Testis (tissue), 3 donors: ENCODE results near the gene SBF1. TPM values are rescaled to one million over a fixed set of nuclear protein-coding genes. Genes with fewer than 3 reads are reported as not detected.
A peak's percentile ranks its signal among the peaks of the same experiment; 100 is the strongest.

ENCODE experiments used
- DNase-seq: peaks from one replicate; pipeline ENCODE4 v3.0.0-alpha.2; 2019
- H3K27ac ChIP-seq, 2 donors: fragments of 200-600 bp; sonication (generic); one replicate each; pipeline ENCODE4 v1.5.1; 2019
- H3K27me3 ChIP-seq: fragments of 200-600 bp; sonication (generic); one replicate; pipeline ENCODE4 v1.5.1; 2019
- H3K36me3 ChIP-seq: fragments of 200-600 bp; sonication (generic); one replicate; pipeline ENCODE4 v1.5.1; 2017; ENCODE audit warnings: low read depth; ENCODE audit errors: missing control alignments
- H3K4me1 ChIP-seq: fragments of 200-600 bp; sonication (generic); one replicate; pipeline ENCODE4 v1.5.1; 2019
- H3K4me3 ChIP-seq, 2 donors: fragments of 200-600 bp; sonication (generic); one replicate each; pipeline ENCODE4 v1.5.1; 2017 to 2019
- H3K9me3 ChIP-seq: fragments of 200-600 bp; sonication (generic); one replicate; pipeline ENCODE4 v1.5.1; 2017
- CTCF ChIP-seq, 3 experiments: fragments of 450-650 bp in 2 of 3; fragments of 200-600 bp in 1 of 3; sonication (generic) in 1 of 3; IDR thresholded peaks; one replicate each; pipeline ENCODE4 v1.5.1; 2016 to 2019; ENCODE audit warnings: antibody characterized with exemption in 3 of 3, mild to moderate bottlenecking in 2 of 3, moderate library complexity in 1 of 3
- POLR2A ChIP-seq: fragments of 450-650 bp; IDR thresholded peaks from one replicate; pipeline ENCODE4 v1.6.1; 2017; ENCODE audit warnings: antibody characterized with exemption, mild to moderate bottlenecking, moderate library complexity
- WGBS, 2 donors: methylation state at CpG; one replicate each; pipeline ENCODE4 v1.1.5; 2018; 5-methylcytosine and 5-hydroxymethylcytosine counted together
- intact Hi-C: fragments of 100-400 bp; cut with DNase I; formaldehyde crosslinking; loops from one replicate; pipeline ENCODE4 v1.15.1; 2023; ENCODE audit warnings: low total_unique reads
- polyA plus RNA-seq: library from polyadenylated mRNA; stranded (reverse); fragments of 350-450 nt; fragmentation: Illumina TruSeq; extraction: RNeasy Lipid Tissue Mini Kit (QIAGEN cat#74804); gene quantifications from one replicate; pipeline ENCODE4 v1.2.3, GENCODE V29; 2014; ENCODE audit warnings: low read depth, low replicate concordance; ENCODE audit not compliant: insufficient read depth
- total RNA-seq, 2 donors: library from RNA; depleted of rRNA; stranded (reverse); fragments of >200 nt; gene quantifications; one replicate each; pipeline ENCODE4 v1.2.3, GENCODE V29; 2016

Gene SBF1
- total and polyA plus RNA-seq, 3 donors from 2014 or later: 201 to 239 (median 208) TPM

DNA sequence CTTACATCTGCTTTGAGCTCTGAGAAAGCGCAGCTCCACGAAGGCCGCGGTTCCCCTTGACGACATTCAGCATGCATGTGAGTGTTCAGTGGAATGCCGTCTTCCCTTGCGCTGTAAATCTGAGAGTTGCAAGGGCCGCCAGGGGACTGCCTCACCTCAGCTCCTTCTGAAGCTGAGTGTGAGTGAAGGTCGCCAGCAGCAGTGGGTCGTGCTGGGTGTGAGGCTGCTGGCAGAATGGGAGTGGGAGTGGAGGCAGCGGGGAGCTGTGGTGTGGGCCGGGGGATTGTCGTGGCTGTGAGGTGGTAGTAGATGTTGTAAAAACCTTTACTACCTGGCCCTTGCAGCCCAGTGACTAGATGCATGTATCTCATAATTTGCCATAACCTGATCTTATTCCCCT lies 66.5 kb downstream of the SBF1 start:
- no peak overlapping the region for H3K4me3 ChIP-seq
- intact Hi-C loops: no loop called here
- no peaks in the 10 kb centered on the region for H3K27me3 ChIP-seq
- DNase-seq: no peak
- peaks cover 4% of the 10 kb centered on the region for H3K4me1 ChIP-seq
- no peaks in the 10 kb centered on the region for H3K36me3 ChIP-seq
- H3K27ac ChIP-seq: no peak overlapping the region
- TF ChIP-seq CTCF (IDR thresholded peaks at IDR 0.05) (no peak), POLR2A (no peak)
- 89 to 91% methylated on average over 13 of the region's 13 CpGs for WGBS, 2 donors
- H3K9me3 ChIP-seq: no peaks in the 10 kb centered on the region

DNA sequence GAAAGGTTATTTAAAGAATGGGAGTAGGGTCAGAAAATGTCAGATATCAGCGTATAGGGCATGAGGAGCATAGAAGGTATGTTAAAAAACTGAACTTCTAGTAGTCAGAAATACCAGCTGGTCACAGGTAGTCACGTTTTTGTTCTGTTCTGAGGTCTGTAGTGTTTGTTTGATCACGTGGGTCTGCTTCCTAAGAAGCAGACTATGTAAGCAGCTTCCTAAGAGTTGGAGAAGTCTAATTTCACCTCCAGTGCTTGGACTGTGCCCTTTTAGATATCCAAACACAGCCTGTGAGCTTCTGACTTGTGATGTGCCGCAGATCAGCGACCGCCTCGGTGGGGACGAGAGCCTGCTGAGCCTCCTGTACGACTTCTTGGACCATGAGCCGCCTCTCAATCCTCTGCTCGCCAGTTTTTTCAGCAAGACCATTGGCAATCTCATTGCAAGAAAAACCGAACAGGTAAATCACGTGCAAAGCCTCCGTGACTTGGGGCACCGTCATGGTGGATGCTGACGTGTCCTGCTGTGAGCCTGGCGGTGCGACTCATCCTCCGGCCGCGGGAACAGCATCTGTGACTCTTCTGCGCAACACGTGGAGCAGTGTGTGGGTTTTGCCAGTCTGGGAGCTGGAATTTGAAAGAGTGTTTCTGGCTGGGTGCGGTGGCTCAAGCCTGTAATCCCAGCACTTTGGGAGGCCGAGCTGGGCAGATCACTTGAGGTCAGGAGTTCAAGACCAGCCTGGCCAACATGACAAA lies 68.2 kb downstream of the SBF1 start:
- DNase-seq: no peak
- Histone ChIP-seq H3K4me3 (no peak overlapping the region), H3K4me1 (no peaks in the 10 kb centered on the region), H3K27me3 (no peaks in the 10 kb centered on the region), H3K27ac (no peak overlapping the region), H3K36me3 (no peaks in the 10 kb centered on the region), H3K9me3 (no peaks in the 10 kb centered on the region)
- intact Hi-C loops: no loop called here
- whole genome bisulfite sequencing, 2 donors: 94 to 95% methylated on average over 19 to 25 of the region's 25 CpGs
- no peak for TF ChIP-seq POLR2A
- TF ChIP-seq CTCF (IDR thresholded peaks at IDR 0.05): no peak

DNA sequence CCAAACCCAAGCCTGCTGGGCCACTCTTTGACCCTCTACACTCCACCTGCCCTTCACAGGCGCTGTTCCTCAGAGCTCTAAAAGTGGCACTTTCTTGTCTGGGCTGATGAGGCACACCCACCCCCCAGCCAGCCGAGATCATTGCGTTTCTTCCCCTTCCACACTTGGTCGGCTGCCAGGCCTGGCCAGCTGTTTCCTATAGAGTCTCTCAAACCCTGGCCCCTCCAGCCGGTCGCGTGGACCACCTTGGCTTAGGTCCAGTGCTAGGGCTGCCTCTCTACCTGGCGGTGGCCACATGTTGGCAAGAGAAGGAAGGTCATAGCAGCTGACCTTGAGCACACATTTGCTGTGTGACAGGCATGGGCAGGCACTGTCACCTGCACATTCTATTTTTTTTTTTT lies 71.1 kb downstream of the SBF1 start:
- WGBS, 2 donors: 41 to 42% methylated on average over 8 of the region's 8 CpGs
- DNase-seq: peak; percentile 37
- intact Hi-C loops: no loop called here
- Histone ChIP-seq H3K4me3 (no peak overlapping the region), H3K4me1 (peaks cover 4% of the 10 kb centered on the region), H3K27me3 (no peaks in the 10 kb centered on the region), H3K27ac (no peak overlapping the region), H3K9me3 (no peaks in the 10 kb centered on the region), H3K36me3 (no peaks in the 10 kb centered on the region)
- TF ChIP-seq CTCF (IDR thresholded peaks at IDR 0.05): no peak
- TF ChIP-seq POLR2A: no peak

- no peak for TF ChIP-seq CTCF (IDR thresholded peaks at IDR 0.05)
- TF ChIP-seq POLR2A: no peak
- Histone ChIP-seq H3K27ac (no peak overlapping the region), H3K9me3 (no peaks in the 10 kb centered on the region), H3K4me3 (no peak overlapping the region), H3K27me3 (no peaks in the 10 kb centered on the region), H3K36me3 (no peaks in the 10 kb centered on the region), H3K4me1 (peaks cover 4% of the 10 kb centered on the region)
- intact Hi-C loops: no loop called here
- no peak for DNase-seq
- 88 to 90% methylated on average over 4 of the region's 4 CpGs for WGBS, 2 donors
These were observed 72.9 kb downstream of the SBF1 start for GRCh38 chr22:50401907-50402306.

DNA sequence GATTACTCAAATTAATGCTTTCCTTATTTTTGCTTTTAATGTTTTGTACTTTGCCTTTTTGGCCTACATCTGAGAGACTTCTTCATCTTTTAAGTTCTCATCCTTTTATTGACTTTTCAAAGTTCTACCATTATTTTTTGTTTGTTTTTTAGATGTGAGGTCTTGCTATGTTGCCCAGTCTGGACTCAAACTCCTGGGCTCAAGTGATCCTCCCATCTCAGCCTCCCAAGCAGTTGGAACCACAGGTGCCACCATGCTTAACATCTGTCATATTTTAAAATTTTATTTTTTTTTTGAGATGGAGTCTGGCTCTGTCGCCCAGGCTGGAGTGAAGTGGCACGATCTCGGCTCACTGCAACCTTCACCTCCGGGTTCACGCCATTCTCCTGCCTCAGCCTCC lies 73.9 kb downstream of the SBF1 start:
- intact Hi-C loops: no loop called here
- TF ChIP-seq POLR2A (no peak), CTCF (IDR thresholded peaks at IDR 0.05) (no peak)
- WGBS, 2 donors: 96 to 98% methylated on average over 5 of the region's 5 CpGs
- Histone ChIP-seq H3K36me3 (no peaks in the 10 kb centered on the region), H3K4me1 (peaks cover 4% of the 10 kb centered on the region), H3K4me3 (no peak overlapping the region), H3K9me3 (no peaks in the 10 kb centered on the region), H3K27ac (no peak overlapping the region), H3K27me3 (no peaks in the 10 kb centered on the region)
- no peak for DNase-seq
